ENCODE measurements around the gene C20orf144.

Gene C20orf144

DNA sequence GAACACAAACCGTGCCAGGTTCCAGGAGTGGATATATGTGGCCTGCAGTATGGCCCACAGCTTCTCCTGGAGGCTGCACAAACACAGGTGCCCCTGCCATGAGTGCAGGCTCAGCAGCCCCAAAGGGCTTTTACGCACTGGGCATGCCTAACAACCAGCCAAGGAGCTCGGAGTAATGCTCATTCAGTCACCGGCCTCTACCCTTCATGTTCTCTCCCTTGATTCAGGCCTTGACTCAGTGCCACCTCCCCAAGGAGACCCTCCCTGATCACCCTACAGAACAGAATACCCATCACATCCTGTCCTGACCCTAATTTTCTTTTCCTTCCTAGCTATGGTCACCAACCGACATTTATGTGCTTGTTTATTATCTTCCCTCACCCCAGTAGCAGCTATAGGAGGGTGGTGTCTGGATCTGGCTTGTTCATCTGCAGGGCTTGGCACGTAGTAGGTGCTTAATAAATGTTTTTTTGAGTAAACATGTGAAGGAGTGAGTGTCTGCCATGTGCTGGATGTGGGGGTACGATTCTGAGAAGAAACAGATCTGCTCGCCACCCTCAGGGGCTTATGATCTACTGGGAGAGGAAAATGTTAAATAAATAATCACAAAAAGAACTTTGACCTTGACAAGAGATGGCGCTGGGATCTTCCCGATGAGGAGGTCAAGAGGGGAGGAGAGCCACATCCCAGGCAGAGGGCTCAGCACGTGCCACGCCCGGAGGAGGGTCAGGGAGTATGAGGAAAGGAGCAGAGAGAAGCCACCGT is 48.7 kb downstream of the C20orf144 start:
- TF ChIP-seq YY1 (IDR thresholded peaks at IDR 0.05; ENCODE audit: low read depth) = no peak
- TF ChIP-seq, protein P1, sequence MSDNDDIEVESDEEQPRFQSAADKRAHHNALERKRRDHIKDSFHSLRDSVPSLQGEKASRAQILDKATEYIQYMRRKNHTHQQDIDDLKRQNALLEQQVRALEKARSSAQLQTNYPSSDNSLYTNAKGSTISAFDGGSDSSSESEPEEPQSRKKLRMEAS (IDR thresholded peaks at IDR 0.05) = no peak
- TF ChIP-seq ZBTB7A (IDR thresholded peaks at IDR 0.05; ENCODE audit: low read depth) = no peak

DNA sequence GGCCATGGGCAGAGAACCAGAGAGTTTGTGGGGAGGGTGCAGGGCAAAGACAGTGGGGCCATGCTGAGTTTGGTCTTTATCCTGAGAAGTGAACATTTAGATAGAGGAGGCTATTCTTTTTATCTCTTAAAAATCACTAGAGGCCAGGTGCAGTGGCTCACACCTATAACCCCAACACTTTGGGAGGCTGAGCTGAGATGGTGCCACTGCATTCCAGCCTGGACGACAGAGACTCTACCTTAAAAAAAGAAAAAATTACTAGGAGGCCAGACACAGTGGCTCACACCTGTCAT is 49.3 kb downstream of the C20orf144 start:
- TF ChIP-seq EP300 (IDR thresholded peaks at IDR 0.05; ENCODE audit: borderline replicate concordance) = no peak
- TF ChIP-seq REST (IDR thresholded peaks at IDR 0.05; ENCODE audit: low read depth) = no peak
- no peak for TF ChIP-seq YY1 (IDR thresholded peaks at IDR 0.05; ENCODE audit: low read depth)
- TF ChIP-seq EGR1 (IDR thresholded peaks at IDR 0.05) = no peak

Data from Ishikawa (cell line).